Activated CD4-positive, alpha-beta memory T cell treated with anti-CD3 and anti-CD28 coated beads, Interleukin-2, amount 10 ng/mL, durations not matched to agents 7 days and 5 days (primary cell): Measurements from ENCODE around the gene SMARCB1. TPM values are rescaled to one million over a fixed set of nuclear protein-coding genes. Genes with fewer than 3 reads are reported as not detected.

Experiments
- CTCF ChIA-PET: fragments of 350-600 bp; sonication (Branson Sonifier 250); formaldehyde crosslinking; loops from one replicate; lab custom pipeline; 2021; ENCODE audit warnings: antibody characterized with exemption, inconsistent platforms; lab: Charles Lee
- POLR2A ChIA-PET: fragments of 350-600 bp; sonication (Branson Sonifier 250); formaldehyde crosslinking; loops from one replicate; lab custom pipeline; 2021; ENCODE audit warnings: antibody characterized with exemption; lab: Charles Lee
- DNase-seq: peaks from one replicate; pipeline ENCODE4 v3.0.0-alpha.2; 2020
- H3K27ac Mint-ChIP-seq: one replicate; pipeline ENCODE4 v1.8.0; 2021; ENCODE audit warnings: mild to moderate bottlenecking, mixed read lengths
- H3K27me3 Mint-ChIP-seq: one replicate; pipeline ENCODE4 v1.8.0; 2021; ENCODE audit warnings: mixed read lengths
- H3K36me3 Mint-ChIP-seq: one replicate; pipeline ENCODE4 v1.8.0; 2021; ENCODE audit warnings: low read depth, mixed read lengths
- H3K4me1 Mint-ChIP-seq: one replicate; pipeline ENCODE4 v1.8.0; 2021; ENCODE audit warnings: mixed read lengths
- H3K4me3 Mint-ChIP-seq: one replicate; pipeline ENCODE4 v1.8.0; 2021; ENCODE audit warnings: mild to moderate bottlenecking, mixed read lengths
- H3K9me3 Mint-ChIP-seq: one replicate; pipeline ENCODE4 v1.8.0; 2021; ENCODE audit warnings: mixed read lengths
- total RNA-seq, 2 experiments: library from RNA; stranded (reverse); gene quantifications; one replicate each; pipeline ENCODE4 v1.2.3, GENCODE V29; 2021

SMARCB1 gene
- total RNA-seq, 2 experiments from 2014 or later, result 65.6 to 66.9 TPM

DNA sequence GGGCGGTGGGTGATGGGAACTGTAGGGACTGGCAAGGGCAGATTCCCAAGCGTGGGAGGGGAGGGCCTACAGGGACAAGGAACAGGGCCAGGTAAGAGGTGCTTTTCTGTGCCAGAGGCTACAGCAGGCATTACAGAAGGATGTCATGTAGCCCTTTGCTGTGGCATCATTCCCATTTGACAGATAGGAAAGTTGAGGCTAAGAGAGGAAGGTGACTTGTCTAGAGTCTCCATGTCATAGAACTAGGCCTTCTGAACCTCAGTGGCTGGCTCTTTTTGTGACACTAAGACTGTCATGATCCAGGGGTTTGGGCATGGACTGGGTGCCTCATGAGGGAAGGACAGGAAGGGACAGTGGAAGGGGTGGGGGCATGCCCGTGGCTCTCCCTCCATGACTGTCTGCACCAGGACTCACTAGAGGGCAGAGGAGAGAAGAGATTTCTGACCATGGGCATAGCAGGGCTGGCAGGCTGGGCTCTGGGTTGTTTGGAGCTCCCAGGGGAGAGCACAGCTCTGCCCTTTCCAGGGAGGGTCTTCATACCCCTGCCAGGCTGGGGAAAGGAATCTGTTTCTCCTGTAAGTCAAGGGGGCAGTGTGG, 10.9 kb upstream of the SMARCB1 start:
- DNase-seq, result no peak
- POLR2A ChIA-PET, result interaction anchor here (2.5 kb wide), 1 partner anchor 10 kb away, joined by 17 read pairs; the partner anchor contains the start of gene SMARCB1
- no peak overlapping the region for H3K4me3 Mint-ChIP-seq
- no peak overlapping the region for H3K27ac Mint-ChIP-seq
- H3K4me1 Mint-ChIP-seq, result peaks cover 15% of the 10 kb centered on the region
- CTCF ChIA-PET, result interaction anchor here (0.8 to 1.1 kb wide), 2 partner anchors 12 to 74 kb away, joined by 4 to 5 read pairs; no protein-coding TSS in a partner anchor
- no peaks in the 10 kb centered on the region for H3K36me3 Mint-ChIP-seq
- no peaks in the 10 kb centered on the region for H3K9me3 Mint-ChIP-seq
- H3K27me3 Mint-ChIP-seq, result peaks cover 16% of the 10 kb centered on the region

DNA sequence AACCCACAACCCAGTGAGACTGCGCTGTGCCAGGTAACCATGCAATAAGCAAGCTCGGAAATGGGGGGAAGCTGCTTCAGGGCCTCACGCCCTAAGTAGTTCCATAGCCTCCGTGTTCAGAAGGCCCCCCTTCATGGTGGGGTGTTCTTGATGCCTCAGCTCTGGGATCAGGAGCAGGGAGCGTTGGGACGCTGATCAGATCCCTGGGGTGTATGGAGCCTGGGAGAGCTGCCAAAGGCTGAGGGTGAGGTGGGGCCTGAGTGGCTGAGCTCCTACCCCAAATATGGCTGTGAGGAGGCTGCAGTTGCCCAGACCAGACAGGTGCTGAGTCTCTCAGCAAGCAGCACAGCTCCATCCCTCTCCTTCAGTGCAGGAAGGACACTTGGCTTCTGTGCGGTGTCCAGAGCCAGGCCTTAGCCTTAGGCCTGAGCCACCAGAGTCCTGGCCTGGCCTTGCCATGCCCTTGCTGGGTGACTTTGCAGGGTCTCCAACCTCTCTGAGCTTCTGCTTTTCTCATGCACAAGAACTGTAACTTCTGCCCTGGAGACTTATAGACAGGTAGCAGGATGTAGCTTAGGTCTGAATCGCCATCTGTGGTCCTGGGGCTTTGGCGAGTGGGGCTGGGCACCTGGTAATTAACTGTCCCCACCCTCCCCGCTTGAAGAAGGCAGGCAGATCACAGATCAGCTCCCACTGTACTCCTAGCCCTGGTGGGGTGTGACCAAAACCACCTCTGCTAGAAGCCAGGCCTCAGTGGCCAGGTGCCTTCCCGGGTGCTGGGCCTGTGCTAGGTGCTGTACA, 8.8 kb upstream of the SMARCB1 start:
- Mint-ChIP-seq H3K9me3 (no peaks in the 10 kb centered on the region), H3K36me3 (no peaks in the 10 kb centered on the region), H3K4me3 (no peak overlapping the region), H3K4me1 (peaks cover 5% of the 10 kb centered on the region), H3K27me3 (peaks cover 15% of the 10 kb centered on the region), H3K27ac (no peak overlapping the region)
- ChIA-PET POLR2A (interaction anchor here (1.1 kb wide), 1 partner anchor 11 kb away, joined by 3 read pairs; no protein-coding TSS in a partner anchor), CTCF (no interaction called here)
- no peak for DNase-seq

DNA sequence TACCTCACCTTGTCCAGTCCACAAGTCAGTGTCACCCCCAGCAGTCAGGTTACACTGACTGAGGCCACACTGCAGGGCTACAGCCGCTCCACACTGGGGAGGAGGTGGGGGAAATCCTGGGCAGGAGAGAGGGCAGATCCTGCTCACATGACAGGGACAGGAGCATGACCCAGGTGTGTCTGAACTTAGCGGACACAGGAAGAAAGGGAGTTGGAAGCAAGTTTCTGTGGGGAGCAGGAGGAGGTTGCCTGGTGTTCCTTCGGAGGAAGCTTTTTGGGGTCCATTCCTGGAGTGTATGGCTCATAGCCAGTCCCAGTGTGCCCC, 8.2 kb upstream of the SMARCB1 start:
- no peaks in the 10 kb centered on the region for H3K36me3 Mint-ChIP-seq
- no peak for DNase-seq
- no peaks in the 10 kb centered on the region for H3K4me1 Mint-ChIP-seq
- no peaks in the 10 kb centered on the region for H3K9me3 Mint-ChIP-seq
- no peak overlapping the region for H3K4me3 Mint-ChIP-seq
- CTCF ChIA-PET, result no interaction called here
- H3K27me3 Mint-ChIP-seq, result peaks cover 10% of the 10 kb centered on the region
- POLR2A ChIA-PET, result interaction anchor here (1.1 kb wide), 1 partner anchor 11 kb away, joined by 3 read pairs; no protein-coding TSS in a partner anchor
- H3K27ac Mint-ChIP-seq, result no peak overlapping the region

DNA sequence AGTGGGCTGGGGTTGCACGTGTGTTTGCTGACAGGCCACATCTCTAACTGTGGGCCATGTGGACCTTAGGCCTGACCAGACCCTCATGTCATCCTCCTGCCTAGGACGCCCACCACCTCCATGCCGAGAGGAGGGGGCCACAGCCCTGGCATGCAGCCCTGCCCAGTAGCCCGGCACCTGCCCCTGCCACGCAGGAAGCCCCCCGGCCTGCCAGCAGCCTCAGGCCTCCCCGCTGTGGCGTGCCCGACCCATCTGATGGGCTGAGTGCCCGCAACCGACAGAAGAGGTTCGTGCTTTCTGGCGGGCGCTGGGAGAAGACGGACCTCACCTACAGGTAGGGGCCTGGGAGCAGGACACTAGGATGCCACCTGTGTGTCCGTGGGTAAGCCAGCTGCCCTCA, 7.7 kb upstream of the SMARCB1 start:
- CTCF ChIA-PET, result no interaction called here
- Mint-ChIP-seq H3K27me3 (peaks cover 5% of the 10 kb centered on the region), H3K4me3 (no peak overlapping the region)

DNA sequence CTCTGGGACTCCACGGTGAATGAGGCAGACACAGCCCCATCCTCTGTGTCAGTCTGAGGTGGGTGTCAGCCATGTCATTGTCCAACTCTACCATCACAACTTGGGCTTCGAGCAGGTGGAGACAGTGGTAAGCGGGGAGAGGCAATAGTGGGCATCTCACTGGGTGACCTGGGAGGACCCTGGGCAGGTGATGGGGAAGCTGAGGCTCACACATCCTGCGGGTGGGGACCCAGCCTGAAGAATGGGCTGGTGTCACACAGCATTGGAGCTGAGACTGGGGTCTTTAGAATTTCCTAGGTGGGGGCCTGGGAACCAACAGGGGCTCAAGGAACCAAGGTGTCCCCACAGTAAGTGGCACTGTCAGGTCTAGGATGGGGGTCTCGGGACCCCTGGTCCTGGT, 7.0 kb upstream of the SMARCB1 start:
- Mint-ChIP-seq H3K27ac (no peak overlapping the region), H3K27me3 (no peaks in the 10 kb centered on the region), H3K4me3 (no peak overlapping the region), H3K9me3 (no peaks in the 10 kb centered on the region), H3K36me3 (no peaks in the 10 kb centered on the region), H3K4me1 (peaks cover 4% of the 10 kb centered on the region)
- CTCF ChIA-PET, result no interaction called here
- DNase-seq, result no peak
- POLR2A ChIA-PET, result no interaction called here

More for the DNA sequence above, 7.7 kb upstream of the SMARCB1 start:
- Mint-ChIP-seq H3K27ac (no peak overlapping the region), H3K4me1 (no peaks in the 10 kb centered on the region), H3K9me3 (no peaks in the 10 kb centered on the region), H3K36me3 (no peaks in the 10 kb centered on the region)
- POLR2A ChIA-PET, result no interaction called here
- no peak for DNase-seq

DNA sequence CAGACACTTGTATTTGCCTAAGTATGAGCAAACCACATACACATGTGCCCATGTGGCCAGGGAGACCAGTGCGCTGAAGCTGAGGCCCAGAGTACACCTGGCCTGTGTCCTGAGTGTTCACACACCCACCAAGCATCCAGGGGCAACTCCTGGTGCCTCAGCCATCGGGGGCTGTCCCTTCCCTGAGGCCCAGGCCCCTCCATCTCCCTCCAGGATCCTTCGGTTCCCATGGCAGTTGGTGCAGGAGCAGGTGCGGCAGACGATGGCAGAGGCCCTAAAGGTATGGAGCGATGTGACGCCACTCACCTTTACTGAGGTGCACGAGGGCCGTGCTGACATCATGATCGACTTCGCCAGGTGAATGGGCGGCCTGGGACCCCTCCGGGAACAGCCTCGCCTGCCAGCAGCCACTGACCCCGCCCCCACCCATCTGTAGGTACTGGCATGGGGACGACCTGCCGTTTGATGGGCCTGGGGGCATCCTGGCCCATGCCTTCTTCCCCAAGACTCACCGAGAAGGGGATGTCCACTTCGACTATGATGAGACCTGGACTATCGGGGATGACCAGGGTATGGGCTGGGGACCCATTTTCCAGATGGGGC, 6.5 kb upstream of the SMARCB1 start:
- DNase-seq, result no peak
- no peak overlapping the region for H3K4me3 Mint-ChIP-seq
- ChIA-PET POLR2A (interaction anchor here (1.0 kb wide), 1 partner anchor 13 kb away, joined by 3 read pairs; no protein-coding TSS in a partner anchor), CTCF (no interaction called here)
- peaks cover 4% of the 10 kb centered on the region for H3K4me1 Mint-ChIP-seq
- no peaks in the 10 kb centered on the region for H3K9me3 Mint-ChIP-seq
- no peaks in the 10 kb centered on the region for H3K27me3 Mint-ChIP-seq
- no peak overlapping the region for H3K27ac Mint-ChIP-seq
- no peaks in the 10 kb centered on the region for H3K36me3 Mint-ChIP-seq

DNA sequence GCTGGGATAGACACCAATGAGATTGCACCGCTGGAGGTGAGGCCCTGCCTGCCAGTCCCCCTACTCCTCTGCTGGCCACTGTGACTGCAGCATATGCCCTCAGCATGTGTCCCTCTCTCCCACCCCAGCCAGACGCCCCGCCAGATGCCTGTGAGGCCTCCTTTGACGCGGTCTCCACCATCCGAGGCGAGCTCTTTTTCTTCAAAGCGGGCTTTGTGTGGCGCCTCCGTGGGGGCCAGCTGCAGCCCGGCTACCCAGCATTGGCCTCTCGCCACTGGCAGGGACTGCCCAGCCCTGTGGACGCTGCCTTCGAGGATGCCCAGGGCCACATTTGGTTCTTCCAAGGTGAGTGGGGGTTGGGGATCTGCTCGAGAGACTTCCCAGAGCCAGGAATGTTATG, 5.7 kb upstream of the SMARCB1 start:
- H3K9me3 Mint-ChIP-seq, result no peaks in the 10 kb centered on the region
- ChIA-PET CTCF (no interaction called here), POLR2A (interaction anchor here (1.0 kb wide), 1 partner anchor 14 kb away, joined by 3 read pairs; no protein-coding TSS in a partner anchor)
- no peaks in the 10 kb centered on the region for H3K27me3 Mint-ChIP-seq
- no peak overlapping the region for H3K27ac Mint-ChIP-seq
- H3K36me3 Mint-ChIP-seq, result no peaks in the 10 kb centered on the region
- peaks cover 6% of the 10 kb centered on the region for H3K4me1 Mint-ChIP-seq
- H3K4me3 Mint-ChIP-seq, result no peak overlapping the region
- DNase-seq, result no peak

DNA sequence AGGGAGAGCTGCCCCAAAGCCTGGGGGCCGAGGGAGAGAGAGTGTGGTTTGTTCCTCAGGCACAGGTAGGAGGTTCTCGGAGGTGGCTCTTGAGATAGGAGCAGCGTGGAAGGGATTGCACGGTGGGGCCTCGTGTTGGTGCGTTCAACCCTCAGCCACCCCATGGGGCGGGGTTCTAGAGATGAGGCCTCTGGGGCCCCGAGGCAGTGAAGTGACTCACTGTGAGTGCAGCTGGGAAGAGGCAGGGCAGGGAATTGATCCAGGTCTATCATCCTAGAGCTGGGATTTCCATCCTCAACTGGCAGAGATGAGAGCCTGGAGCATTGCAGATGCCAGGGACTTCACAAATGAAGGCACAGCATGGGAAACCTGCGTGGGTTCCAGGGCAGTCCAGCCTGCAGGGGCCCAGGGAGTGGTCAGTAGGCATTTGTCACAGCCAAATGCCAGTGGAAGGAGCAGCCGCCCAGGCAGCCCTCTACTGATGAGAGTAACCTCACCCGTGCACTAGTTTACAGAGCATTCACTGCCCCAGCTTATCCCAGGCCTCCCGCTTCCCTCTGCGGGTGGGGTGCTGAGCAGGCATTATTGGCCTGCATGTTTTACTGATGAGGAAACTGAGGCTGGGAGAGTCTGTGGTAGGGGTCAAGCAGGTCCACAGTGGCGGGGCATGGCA, 5.1 kb upstream of the SMARCB1 start:
- CTCF ChIA-PET, result no interaction called here
- no peak overlapping the region for H3K27ac Mint-ChIP-seq
- H3K9me3 Mint-ChIP-seq, result no peaks in the 10 kb centered on the region
- POLR2A ChIA-PET, result no interaction called here
- no peaks in the 10 kb centered on the region for H3K36me3 Mint-ChIP-seq
- no peaks in the 10 kb centered on the region for H3K27me3 Mint-ChIP-seq
- H3K4me3 Mint-ChIP-seq, result no peak overlapping the region
- peaks cover 12% of the 10 kb centered on the region for H3K4me1 Mint-ChIP-seq
- no peak for DNase-seq

DNA sequence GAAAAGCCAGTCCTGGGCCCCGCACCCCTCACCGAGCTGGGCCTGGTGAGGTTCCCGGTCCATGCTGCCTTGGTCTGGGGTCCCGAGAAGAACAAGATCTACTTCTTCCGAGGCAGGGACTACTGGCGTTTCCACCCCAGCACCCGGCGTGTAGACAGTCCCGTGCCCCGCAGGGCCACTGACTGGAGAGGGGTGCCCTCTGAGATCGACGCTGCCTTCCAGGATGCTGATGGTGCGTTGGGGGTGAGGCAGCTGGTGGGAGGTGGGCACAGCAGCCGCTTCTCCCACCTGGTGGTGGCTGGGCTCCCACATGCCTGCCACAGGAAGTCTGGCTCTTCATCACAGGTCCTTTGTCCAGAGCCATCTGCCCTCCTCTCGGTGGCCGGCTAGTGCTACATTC, 4.5 kb upstream of the SMARCB1 start:
- Mint-ChIP-seq H3K27me3 (no peaks in the 10 kb centered on the region), H3K9me3 (no peaks in the 10 kb centered on the region), H3K27ac (no peak overlapping the region), H3K36me3 (no peaks in the 10 kb centered on the region), H3K4me1 (peaks cover 13% of the 10 kb centered on the region), H3K4me3 (no peak overlapping the region)
- ChIA-PET CTCF (interaction anchor here (1.0 kb wide), 1 partner anchor 67 kb away, joined by 3 read pairs; no protein-coding TSS in a partner anchor), POLR2A (no interaction called here)
- DNase-seq, result no peak

DNA sequence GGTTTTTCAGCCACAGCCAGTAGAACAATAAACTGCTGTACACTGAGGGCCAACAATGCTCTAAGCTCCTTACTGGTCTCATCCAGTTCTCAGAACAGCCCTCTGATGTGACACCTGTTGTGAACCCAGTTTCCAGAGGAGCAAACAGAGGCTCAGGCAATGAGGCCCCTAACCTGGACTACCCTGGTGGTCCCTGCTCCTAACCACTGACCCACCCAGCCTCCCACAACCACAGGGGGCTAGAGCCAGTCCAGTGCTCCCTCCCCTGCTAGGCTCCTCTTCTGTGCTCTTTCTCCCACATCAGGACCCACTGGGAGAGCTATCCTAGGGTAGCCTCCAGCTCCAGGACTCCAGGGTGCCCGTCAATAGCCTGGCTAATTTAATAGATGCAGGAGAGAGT, 4.1 kb upstream of the SMARCB1 start:
- no peaks in the 10 kb centered on the region for H3K9me3 Mint-ChIP-seq
- peaks cover 16% of the 10 kb centered on the region for H3K4me1 Mint-ChIP-seq
- H3K4me3 Mint-ChIP-seq, result no peak overlapping the region
- H3K36me3 Mint-ChIP-seq, result no peaks in the 10 kb centered on the region
- no peak overlapping the region for H3K27ac Mint-ChIP-seq
- no peak for DNase-seq
- ChIA-PET POLR2A (no interaction called here), CTCF (interaction anchor here (1.0 kb wide), 1 partner anchor 67 kb away, joined by 3 read pairs; no protein-coding TSS in a partner anchor)
- no peaks in the 10 kb centered on the region for H3K27me3 Mint-ChIP-seq

DNA sequence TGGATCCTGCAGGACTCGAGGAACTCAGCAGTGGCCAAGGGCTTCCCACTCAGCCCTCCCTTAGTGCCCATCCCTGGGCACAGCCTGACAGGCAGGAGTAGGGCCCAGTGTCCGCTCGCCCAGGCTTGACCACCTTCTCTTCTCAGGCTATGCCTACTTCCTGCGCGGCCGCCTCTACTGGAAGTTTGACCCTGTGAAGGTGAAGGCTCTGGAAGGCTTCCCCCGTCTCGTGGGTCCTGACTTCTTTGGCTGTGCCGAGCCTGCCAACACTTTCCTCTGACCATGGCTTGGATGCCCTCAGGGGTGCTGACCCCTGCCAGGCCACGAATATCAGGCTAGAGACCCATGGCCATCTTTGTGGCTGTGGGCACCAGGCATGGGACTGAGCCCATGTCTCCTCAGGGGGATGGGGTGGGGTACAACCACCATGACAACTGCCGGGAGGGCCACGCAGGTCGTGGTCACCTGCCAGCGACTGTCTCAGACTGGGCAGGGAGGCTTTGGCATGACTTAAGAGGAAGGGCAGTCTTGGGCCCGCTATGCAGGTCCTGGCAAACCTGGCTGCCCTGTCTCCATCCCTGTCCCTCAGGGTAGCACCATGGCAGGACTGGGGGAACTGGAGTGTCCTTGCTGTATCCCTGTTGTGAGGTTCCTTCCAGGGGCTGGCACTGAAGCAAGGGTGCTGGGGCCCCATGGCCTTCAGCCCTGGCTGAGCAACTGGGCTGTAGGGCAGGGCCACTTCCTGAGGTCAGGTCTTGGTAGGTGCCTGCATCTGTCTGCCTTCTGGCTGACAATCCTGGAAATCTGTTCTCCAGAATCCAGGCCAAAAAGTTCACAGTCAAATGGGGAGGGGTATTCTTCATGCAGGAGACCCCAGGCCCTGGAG, 3.3 kb upstream of the SMARCB1 start:
- Mint-ChIP-seq H3K9me3 (no peaks in the 10 kb centered on the region), H3K4me3 (no peak overlapping the region), H3K36me3 (no peaks in the 10 kb centered on the region), H3K27ac (no peak overlapping the region), H3K27me3 (no peaks in the 10 kb centered on the region), H3K4me1 (peaks cover 23% of the 10 kb centered on the region)
- ChIA-PET CTCF (interaction anchor here (1.0 kb wide), 1 partner anchor 66 kb away, joined by 3 read pairs; no protein-coding TSS in a partner anchor), POLR2A (no interaction called here)
- DNase-seq, result no peak

DNA sequence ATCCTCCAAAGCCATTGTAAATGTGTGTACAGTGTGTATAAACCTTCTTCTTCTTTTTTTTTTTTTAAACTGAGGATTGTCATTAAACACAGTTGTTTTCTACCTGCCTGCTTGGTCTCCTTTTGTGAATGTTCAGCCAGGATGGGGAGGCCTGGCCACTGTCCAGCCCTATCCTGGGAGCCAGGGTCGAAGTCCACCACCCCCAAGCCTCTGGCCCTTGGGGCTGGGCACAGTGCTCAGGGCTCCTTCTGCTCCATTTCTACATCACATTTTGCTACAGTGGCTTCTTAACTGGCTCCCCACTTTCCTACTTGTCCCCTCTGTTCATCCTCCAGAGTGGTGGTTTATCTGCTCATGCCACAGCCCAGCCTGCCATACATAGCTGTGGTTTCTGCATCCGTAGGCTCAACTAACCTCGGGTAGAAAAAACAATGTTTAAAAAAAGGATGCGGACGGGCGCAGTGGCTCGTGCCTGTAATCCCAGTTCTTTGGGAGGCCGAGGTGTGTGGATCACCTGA, 2.5 kb upstream of the SMARCB1 start:
- H3K4me3 Mint-ChIP-seq, result no peak overlapping the region
- H3K4me1 Mint-ChIP-seq, result peaks cover 29% of the 10 kb centered on the region
- H3K27me3 Mint-ChIP-seq, result no peaks in the 10 kb centered on the region
- ChIA-PET CTCF (no interaction called here), POLR2A (no interaction called here)
- H3K36me3 Mint-ChIP-seq, result no peaks in the 10 kb centered on the region
- peak overlapping the region; percentile 3 for H3K27ac Mint-ChIP-seq
- H3K9me3 Mint-ChIP-seq, result no peaks in the 10 kb centered on the region
- DNase-seq, result peak; percentile 34
